Measurements from ENCODE around the gene BTG3. TPM values are rescaled to one million over a fixed set of nuclear protein-coding genes. Genes with fewer than 3 reads are reported as not detected.

Gene BTG3
- total RNA-seq, 2 donors from 2014 or later: 27.9 to 29.4 TPM

- Histone ChIP-seq H3K27me3 (no peaks in the 10 kb centered on the region), H3K4me1 (no peaks in the 10 kb centered on the region), H3K27ac (no peak overlapping the region), H3K9me3 (no peaks in the 10 kb centered on the region), H3K4me3 (no peak overlapping the region), H3K36me3 (no peaks in the 10 kb centered on the region)
- DNase-seq (ENCODE audit: low spot score): no peak
- TF ChIP-seq CTCF (IDR thresholded peaks at IDR 0.05): no peak
Measured at GRCh38 chr21:17545007-17545406, 67.7 kb downstream of the BTG3 start.

Other genes with a start within 250 kb of the BTG3 start
- 10 to 100 TPM; 25.8 to 28.8 TPM for gene CXADR, start 99.9 kb downstream of the BTG3 start, total RNA-seq
- 1 to 10 TPM; 3.9 to 5.3 TPM for gene C21orf91, start 206.5 kb upstream of the BTG3 start, total RNA-seq